Measurements from ENCODE around the gene DCDC2. TPM values are rescaled to one million over a fixed set of nuclear protein-coding genes. Genes with fewer than 3 reads are reported as not detected.
"Not testable (repeated sequence)": the region's sequence is repeated elsewhere in the genome, so short reads cannot be mapped to it uniquely, and the experiment has no call there.

The DCDC2 gene
- polyA plus RNA-seq, 1 experiment = not detected

DNA sequence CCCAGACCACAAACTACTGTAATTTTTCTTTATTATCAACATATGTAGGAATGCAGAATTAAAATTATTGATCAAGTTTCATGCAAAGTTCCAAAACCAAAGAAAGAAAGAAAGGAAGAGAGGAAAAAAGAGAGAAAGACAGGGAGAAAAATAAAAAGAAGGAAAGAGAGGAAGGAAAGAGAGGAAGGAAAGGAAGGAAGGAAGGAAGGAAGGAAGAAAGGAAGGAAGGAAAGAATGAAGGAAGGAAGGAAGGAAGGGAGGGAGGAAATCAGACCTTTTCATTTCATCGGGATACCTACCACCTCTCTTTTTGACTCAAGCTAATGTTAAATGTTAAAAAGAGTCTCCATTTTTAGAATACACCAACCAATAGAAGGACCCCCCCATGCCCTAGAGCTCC is 31.9 kb downstream of the DCDC2 start:
- Histone ChIP-seq H3K27me3 (ENCODE audit: control insufficient read depth, insufficient read depth, low read length) (no peaks in the 10 kb centered on the region), H3K36me3 (ENCODE audit: control insufficient read depth, insufficient read depth, low read length) (no peaks in the 10 kb centered on the region), H3K4me3 (ENCODE audit: low read depth, low read length) (no peak overlapping the region)
- TF ChIP-seq, protein P1, sequence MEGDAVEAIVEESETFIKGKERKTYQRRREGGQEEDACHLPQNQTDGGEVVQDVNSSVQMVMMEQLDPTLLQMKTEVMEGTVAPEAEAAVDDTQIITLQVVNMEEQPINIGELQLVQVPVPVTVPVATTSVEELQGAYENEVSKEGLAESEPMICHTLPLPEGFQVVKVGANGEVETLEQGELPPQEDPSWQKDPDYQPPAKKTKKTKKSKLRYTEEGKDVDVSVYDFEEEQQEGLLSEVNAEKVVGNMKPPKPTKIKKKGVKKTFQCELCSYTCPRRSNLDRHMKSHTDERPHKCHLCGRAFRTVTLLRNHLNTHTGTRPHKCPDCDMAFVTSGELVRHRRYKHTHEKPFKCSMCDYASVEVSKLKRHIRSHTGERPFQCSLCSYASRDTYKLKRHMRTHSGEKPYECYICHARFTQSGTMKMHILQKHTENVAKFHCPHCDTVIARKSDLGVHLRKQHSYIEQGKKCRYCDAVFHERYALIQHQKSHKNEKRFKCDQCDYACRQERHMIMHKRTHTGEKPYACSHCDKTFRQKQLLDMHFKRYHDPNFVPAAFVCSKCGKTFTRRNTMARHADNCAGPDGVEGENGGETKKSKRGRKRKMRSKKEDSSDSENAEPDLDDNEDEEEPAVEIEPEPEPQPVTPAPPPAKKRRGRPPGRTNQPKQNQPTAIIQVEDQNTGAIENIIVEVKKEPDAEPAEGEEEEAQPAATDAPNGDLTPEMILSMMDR (IDR thresholded peaks at IDR 0.05; ENCODE audit: insufficient read depth, low read depth, low read length) = no peak
- CTCF ChIA-PET = no interaction called here
- no peak for DNase-seq (ENCODE audit: low read depth)
- POLR2A ChIA-PET = no interaction called here

DNA sequence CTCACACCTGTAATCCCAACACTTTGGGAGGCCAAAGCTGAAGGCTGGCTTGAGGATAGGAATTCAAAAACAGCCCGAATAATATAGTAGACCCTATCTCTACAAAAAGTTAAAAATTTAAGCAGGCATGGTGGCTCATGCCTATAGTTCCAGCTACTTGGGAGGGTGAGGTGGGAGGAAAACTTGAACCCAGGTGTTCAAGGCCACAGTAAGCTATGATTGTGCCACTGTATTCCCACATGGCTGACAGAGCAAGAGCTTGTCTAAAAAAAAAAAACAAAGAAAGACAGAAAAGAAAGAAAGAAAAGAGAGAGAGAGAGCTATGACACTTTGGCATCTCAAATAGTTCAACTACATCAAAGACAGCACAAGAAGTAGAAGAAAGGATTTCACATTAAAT is 33.2 kb downstream of the DCDC2 start:
- DNase-seq (ENCODE audit: low read depth) = no peak
- no peaks in the 10 kb centered on the region for H3K27me3 ChIP-seq (ENCODE audit: control insufficient read depth, insufficient read depth, low read length)
- H3K4me3 ChIP-seq (ENCODE audit: low read depth, low read length) = no peak overlapping the region
- TF ChIP-seq, protein P1 (IDR thresholded peaks at IDR 0.05; ENCODE audit: insufficient read depth, low read depth, low read length) = no peak
- ChIA-PET CTCF (no interaction called here), POLR2A (no interaction called here)
- no peaks in the 10 kb centered on the region for H3K36me3 ChIP-seq (ENCODE audit: control insufficient read depth, insufficient read depth, low read length)

DNA sequence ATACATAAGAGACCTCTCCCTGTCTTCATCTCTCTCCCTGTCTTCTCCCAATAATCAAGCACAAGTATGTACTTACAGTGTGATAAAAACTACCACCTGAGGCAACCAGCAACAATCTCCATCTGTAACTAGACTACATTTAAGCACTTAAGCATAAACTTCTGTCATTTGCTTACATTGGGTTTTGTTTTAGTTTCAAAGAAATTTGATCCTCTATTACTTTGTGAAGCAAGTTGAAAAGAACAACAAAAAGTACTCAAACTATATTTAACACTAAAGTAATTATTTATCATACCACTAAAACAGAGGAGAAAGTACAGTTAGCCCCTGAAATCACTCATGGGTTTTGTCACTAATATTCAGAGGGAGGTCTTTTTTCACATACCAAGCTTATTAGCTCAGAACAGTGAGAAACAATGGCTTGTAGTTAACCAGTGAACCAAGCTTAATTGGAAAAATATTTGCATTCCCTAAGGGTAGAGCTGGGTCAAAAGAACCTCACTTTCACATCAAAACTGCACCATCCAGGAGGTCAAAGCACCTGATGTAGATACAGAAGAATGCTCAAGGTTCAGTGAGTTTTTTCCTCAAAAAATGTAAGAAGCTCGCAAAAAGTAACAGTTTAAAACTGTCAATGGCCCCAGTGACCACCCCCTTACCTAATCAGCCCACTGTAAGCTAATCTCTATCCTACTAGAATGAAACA is 34.1 kb downstream of the DCDC2 start:
- TF ChIP-seq, protein P1 (IDR thresholded peaks at IDR 0.05; ENCODE audit: insufficient read depth, low read depth, low read length) = no peak
- Histone ChIP-seq H3K36me3 (ENCODE audit: control insufficient read depth, insufficient read depth, low read length) (no peaks in the 10 kb centered on the region), H3K4me3 (ENCODE audit: low read depth, low read length) (no peak overlapping the region), H3K27me3 (ENCODE audit: control insufficient read depth, insufficient read depth, low read length) (no peaks in the 10 kb centered on the region)
- ChIA-PET CTCF (no interaction called here), POLR2A (no interaction called here)
- DNase-seq (ENCODE audit: low read depth) = no peak

DNA sequence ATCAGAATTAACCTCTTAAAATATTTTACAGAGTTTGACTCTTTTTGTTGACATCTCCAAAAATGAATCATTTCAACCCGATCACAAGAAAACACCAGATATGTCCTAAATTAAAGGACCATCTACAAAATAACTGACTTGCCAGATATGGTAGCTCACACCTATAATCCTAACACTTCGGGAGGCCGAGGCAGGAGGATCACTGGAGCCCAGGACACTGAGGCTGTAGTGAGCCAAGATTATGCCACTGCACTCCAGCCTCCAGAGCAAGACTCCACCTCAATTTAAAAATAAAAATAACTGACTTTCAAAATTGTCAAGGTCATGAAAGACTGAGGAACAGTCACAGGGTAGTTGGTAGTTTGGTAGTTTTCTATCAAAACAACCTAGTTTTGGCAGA is 34.9 kb downstream of the DCDC2 start:
- ChIA-PET POLR2A (no interaction called here), CTCF (no interaction called here)
- H3K27me3 ChIP-seq (ENCODE audit: control insufficient read depth, insufficient read depth, low read length) = no peaks in the 10 kb centered on the region
- no peaks in the 10 kb centered on the region for H3K36me3 ChIP-seq (ENCODE audit: control insufficient read depth, insufficient read depth, low read length)
- no peak overlapping the region for H3K4me3 ChIP-seq (ENCODE audit: low read depth, low read length)
- TF ChIP-seq, protein P1 (IDR thresholded peaks at IDR 0.05; ENCODE audit: insufficient read depth, low read depth, low read length) = no peak
- no peak for DNase-seq (ENCODE audit: low read depth)

DNA sequence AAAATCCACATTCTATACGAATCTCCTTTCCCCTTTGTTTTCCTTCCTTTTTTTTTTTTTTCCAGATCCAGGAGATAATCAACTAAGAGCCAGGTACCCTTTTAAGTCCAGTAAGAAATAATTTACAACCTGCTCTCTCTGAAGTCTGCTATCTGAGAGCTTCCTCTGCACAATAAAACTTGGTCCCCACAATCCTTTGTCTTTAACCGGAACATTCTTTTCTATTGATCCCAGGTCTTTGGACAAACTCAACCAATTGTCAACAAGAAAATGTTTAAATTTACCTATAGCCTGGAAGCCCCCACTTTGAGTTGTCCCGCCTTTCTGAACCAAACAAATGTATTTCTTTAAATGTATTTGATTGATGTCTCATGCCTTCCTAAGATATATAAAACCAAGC is 35.4 kb downstream of the DCDC2 start:
- H3K27me3 ChIP-seq (ENCODE audit: control insufficient read depth, insufficient read depth, low read length); POLR2A ChIA-PET; H3K36me3 ChIP-seq (ENCODE audit: control insufficient read depth, insufficient read depth, low read length); CTCF ChIA-PET; H3K4me3 ChIP-seq (ENCODE audit: low read depth, low read length); DNase-seq (ENCODE audit: low read depth): not testable (repeated sequence)

DNA sequence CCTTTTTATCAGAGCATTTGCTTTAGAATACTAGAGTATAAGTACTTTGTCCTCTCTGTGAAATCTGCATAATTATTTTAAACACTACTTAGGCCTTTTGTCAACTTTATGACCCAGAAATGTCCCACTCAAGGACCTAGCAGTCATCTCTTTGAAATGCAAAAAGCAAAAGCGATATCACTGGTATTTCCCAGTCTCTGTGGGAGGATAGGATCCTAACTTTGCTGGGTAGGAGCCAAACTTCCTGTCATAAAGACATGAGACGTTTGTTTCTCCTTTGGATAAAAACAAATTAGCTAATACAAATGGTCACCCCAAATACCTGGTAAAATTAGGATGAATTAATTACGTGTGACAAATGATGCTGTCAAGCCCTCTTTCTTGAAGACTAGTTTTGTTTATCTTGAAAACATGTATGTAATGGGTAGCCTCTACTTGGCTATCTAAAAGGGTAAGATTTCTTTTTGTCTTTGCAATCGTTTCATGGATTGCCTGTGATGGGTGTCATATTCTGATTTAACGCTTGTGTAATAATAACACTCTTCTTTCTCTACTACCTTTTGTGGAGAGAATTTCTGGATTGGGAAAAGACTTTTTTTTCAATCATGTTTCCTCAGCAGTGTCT is 36.2 kb downstream of the DCDC2 start:
- TF ChIP-seq, protein P1 (IDR thresholded peaks at IDR 0.05; ENCODE audit: insufficient read depth, low read depth, low read length) = no peak
- no peaks in the 10 kb centered on the region for H3K36me3 ChIP-seq (ENCODE audit: control insufficient read depth, insufficient read depth, low read length)
- H3K4me3 ChIP-seq (ENCODE audit: low read depth, low read length) = no peak overlapping the region
- H3K27me3 ChIP-seq (ENCODE audit: control insufficient read depth, insufficient read depth, low read length) = no peaks in the 10 kb centered on the region
- ChIA-PET CTCF (no interaction called here), POLR2A (no interaction called here)
- no peak for DNase-seq (ENCODE audit: low read depth)

Measured in BJ (cell line).